ENCODE results near the gene JADE1.

- TF ChIP-seq CTCF (IDR thresholded peaks at IDR 0.05), result no peak
- TF ChIP-seq POLR2A (IDR thresholded peaks at IDR 0.05), result no peak
Measured at GRCh38 chr4:128858879-128859671, 49.6 kb downstream of the JADE1 start.
